Liver (tissue), 3 donors: ENCODE data around the gene USP40.

ENCODE experiments used
- CTCF ChIP-seq: fragments of 150-350 bp; IDR thresholded peaks from 2 replicates; pipeline ENCODE4 v1.5.1; 2017; ENCODE audit warnings: improper control_type of control experiment, low read depth, low read length; ENCODE audit not compliant: missing input control
- NR2F2 ChIP-seq: IDR thresholded peaks from 2 replicates; pipeline ENCODE4 v1.6.1; 2016; ENCODE audit warnings: antibody characterized with exemption
- RAD21 ChIP-seq, 2 donors: IDR thresholded peaks; 2 replicates each; pipeline ENCODE4 v1.6.1; 2016; ENCODE audit warnings: antibody characterized with exemption in 2 of 2, mild to moderate bottlenecking in 2 of 2
- donor health status: healthy.
- donor health status: healthy.

DNA sequence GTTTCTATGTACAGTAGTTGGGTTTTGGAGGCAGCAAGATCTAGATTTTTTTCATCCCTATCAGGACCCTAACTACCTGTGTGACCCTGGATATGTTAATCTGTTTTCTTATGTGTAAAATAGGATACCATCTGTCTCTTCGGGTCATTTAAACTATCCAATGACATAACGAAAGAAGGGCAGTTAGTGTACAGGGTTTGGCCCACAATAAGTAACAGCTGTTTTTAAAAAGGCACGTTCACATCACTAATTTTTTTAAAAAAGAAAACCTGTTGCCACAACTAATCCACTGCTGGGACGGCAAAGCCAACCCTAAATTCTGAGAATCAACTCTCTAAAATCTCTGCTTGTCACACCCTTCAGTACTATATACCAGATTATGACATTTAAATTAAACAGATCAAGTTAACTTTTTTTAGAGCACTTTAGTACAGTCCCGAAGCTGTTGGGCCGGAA lies 869 bp downstream of the USP40 start:
- no peak for TF ChIP-seq CTCF
- no peak for TF ChIP-seq NR2F2
- no peak for TF ChIP-seq RAD21 (IDR thresholded peaks at IDR 0.05)
